Activated gamma-delta T cell (primary cell): ENCODE results near the gene UNC13B.
"Not testable (repeated sequence)": the region's sequence is repeated elsewhere in the genome, so short reads cannot be mapped to it uniquely, and the experiment has no call there.

Source experiments
- DNase-seq: peaks from one replicate; lab custom pipeline; 2025; lab: John Stamatoyannopoulos, UW
- total RNA-seq, 2 donors: gene quantifications; one replicate each; lab custom pipeline; 2026; lab: John Stamatoyannopoulos, UW

Gene UNC13B
- total RNA-seq: 1.8 to 2.5 reads per million in 2 donors

DNA sequence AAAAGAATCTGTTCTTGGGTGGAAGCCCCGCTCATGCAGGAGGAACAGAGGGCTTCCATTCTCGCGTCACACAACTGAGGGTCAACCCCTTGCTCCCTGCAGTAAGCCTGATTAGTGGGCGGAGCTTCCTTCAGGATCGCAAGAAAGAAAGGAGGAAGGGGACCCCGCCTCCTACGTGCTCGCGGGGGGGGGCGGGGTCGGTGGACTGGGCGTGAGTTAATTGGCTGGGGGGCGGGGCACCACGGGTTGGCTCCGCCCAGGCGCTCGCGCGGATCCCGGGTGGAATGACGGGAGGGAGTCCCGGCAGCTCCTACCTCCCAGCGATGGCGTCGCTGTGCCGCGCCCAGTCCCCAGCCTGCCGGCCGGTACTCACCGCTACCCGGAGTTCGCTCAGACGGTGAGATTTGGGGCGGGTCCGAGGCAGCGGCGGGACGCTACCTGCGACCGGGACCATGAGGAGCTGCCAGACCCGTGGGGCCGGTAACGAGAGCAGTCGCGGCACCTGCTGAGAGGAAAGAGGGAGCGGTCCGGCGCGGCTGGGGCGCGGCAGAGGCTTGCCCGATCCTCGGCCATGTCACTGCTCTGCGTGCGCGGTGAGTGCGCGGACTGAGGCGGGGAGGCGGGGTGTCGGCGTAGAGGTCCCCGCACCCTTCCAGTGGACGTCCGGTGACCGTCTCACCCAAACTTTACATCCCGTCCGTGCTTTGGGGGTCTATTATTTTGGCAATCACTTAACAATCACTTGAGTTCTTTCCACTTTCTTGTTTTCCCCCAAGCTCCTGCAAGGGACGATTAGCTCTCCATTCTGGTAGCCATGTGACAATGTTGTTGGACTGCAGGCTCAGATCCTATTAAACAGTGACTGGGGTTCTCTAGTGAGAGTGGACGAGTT is at the start of gene UNC13B:
UNC13B (plus strand) TSS at position 297 of the 892 bp plus-strand sequence; CDS start at position 572, 275 bp downstream.
- DNase-seq: peak; percentile 45

DNA sequence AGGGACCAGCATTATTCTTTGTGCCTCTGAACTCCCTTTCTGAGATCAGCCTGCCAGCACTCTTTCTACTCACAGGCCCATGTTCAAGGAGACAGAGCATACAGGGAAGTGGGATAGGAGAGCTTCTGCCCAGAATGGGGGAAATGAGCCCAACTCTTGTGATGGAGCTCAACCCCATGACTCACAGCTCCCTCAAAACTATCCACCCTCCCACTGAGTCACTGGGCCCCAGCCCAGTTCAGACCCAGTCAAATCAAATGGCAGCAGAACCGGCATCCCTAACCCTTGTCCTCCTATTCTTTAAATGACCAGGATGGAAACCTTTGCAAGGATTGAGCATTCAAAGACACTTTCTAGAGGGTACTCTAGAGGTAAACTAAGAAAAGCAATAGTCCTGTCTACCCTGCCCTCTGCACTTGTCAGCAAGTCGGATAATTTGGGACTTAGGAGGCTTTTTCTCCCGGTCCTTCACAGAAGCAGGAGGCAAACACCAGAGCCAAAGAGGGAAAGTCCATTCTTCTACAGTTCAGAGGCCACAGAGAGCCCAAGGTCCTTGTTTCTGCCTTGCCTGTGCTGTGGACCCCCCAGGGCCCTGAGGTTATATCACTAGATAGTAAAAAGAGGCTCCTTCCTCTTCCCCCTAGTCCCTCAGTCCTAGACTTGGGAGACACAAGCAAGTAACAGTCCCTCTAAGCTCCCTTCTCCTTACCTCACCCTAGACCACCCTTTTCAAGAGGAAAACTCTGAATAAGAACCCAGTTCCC is 49.4 kb upstream of the UNC13B start:
- DNase-seq: no peak

DNA sequence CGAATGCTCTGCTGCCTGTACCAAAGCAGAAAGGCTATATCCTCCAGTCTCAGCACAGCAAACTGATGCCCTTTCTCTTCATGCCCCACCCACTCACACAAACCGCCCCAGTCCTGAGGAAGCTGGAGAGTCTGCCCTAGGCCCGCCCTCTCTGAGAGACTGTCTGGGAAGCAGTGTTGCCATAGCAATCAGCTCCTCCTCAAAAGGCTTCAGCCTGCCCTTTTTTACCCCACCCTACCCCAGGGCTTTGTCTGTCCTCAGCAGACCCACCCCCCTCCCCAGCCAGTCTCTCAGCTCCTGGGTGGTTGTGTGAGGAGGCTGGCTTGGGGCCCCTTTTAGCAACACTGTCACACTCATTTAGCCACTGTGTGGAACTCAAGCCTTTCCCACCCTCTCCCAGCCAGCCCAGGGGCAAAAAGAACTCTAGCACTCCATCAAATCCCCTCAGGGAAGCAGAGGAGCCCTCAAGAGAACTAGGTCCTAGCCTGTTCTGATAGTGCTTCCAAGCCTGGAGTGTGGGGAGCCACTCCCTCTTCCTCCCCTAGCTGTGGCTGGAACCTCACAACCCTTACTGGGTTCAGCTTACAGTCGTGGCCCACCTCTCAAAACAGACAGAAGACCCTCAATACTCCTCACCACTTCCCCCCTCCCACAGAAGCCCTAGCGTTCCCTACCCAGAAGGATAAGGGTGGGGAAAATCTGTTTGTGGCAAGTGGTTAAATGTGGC is 47.5 kb upstream of the UNC13B start:
- no peak for DNase-seq

DNA sequence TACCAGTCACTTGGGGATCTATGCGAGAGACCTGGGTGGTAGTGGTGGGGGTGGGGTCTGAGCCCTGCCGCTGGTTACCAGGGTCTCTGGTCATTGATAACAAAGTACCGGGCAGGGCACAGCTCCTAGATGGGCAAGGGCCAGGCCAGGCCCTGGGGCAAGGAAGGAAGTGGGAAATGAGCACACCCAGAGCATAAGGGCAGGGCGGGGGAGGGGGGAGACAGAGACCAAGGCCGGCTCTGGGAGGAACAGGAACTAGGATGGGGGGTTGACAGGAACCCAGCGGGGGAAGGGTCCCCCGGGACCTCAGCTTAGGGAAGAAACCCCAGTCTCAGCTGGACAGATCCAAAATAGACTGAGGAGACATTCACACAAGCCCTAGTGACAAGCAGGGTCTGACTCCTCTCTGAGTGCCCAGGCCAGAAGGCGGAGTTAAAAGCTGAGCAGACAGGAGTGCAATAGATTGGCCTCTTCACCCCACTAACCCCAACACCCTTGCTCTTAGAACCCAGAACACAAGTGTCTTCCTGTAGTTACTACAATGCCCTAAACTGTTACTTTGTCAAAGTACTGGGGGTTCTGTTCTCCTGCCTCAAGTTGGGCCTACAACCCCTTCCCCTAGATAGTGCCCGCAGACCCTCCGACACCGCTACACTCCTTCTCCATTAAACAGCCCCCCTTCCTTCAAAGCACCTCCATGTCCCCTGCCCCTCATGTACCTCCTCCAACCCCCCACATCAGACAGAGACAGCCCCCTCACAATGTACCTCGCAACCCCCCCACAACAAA is 46.8 kb upstream of the UNC13B start:
- DNase-seq: no peak

DNA sequence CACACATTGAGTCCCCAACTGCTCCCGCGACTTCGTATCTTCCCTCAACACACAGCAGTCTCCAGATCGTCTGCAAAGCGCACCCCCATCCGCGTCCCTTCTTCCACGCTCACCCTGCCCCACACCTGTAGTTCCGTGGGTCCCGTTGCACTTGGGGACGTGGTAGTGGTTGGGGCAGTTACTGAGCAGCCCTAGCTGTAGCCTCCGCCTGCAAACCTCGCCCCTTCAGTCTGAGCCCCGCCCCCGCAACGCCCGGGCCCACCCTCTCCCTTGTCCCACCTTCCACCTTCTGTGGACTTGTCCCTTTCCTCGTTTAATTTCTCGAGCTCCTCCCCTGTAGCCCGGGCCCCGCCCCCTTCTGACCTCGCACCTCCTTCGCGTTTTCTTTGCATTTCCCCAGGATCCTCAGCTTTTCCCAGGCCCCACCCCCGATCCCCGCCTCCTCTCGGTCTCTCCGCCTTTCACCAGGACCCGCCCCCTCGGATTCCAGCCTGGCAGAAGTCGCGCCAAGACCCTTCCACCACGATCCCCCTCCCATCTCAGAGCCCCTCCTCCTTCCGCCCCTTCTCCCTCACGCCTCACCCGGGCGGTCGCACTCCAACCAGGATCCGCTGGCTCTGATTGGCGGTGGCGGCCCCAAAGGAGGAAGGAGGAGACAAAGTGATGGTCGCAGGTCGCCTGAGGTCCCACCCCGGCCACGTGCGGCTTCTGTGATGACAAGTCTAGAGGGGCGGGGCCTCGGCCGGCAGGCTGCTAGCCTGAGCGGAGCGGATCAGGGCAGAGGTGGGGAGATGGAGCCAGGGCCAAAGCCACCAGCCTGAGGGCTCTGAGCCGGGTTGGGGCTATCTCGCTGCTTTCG is 45.9 kb upstream of the UNC13B start, which contains the start of gene ATOSB:
ATOSB (minus strand) TSS at position 183 of the 859 bp plus-strand sequence. CDS start 7,588 bp downstream, outside the sequence.
- peak; percentile 88 for DNase-seq

DNA sequence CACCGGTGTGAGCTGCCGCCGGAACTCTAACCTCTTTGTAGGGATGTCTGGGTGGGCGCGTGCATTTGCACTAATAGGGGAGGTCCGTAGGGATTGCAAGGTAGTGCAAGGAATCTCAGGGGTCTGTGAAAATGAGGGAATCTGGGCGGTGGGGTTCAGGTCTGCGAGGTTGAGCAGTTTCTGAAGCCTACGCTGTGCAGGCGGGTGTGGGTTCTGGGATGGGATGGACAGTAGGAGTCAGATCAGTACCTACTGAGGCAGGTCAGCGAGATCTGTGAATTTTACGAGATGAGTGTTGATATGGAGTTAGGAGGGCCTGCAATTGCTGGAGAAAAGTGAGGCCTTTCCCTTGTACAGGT is 45.3 kb upstream of the UNC13B start:
- no peak for DNase-seq

DNA sequence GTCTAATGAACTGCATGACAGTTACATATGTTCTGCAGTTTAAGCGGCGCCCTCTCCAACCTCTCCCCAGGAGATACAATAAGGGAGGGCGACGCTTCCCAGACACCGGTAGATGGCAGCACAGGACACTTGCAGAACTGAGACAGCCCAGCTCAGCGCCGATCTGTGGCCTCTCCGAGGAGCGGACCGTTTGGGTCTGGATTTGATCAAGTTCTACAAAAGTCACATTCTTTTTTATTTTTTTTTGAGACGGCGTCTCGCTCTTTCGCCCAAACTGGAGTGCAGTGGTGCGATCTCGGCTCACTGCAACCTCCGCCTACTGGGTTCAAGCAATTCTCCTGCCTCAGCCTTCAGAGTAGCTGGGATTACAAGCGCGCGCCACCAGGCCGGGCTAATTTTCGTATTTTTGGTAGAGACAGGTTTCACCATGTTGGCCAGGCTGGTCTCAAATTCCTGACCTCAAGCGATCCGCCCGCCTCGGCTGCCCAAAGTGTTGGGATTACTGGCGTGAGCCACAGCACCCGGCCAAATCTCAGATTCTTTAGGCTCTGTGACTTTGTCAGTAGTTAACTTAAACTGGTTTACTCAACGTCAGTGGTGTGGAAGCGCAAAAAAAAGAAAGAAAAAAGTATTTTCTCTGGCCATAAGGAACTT is 44.8 kb upstream of the UNC13B start:
- DNase-seq: no peak

DNA sequence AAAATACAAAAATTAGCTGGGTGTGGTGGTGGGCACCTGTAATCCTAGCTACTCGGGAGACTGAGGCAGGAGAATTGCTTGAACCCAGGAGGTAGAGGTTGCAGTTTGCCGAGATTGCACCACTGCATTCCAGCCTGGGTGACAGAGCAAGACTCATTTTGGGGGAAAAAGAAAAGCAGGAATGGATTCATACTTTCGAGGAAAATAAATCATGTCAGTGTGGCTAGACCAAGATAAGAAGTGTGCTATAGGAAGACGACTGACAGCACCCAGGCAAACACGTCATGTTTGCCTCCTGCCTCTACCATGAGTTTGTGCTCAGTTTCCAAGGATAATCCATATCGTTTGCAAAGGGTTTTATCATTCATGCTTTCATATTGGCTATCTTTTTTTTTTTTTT is 26.9 kb upstream of the UNC13B start:
- no peak for DNase-seq

DNA sequence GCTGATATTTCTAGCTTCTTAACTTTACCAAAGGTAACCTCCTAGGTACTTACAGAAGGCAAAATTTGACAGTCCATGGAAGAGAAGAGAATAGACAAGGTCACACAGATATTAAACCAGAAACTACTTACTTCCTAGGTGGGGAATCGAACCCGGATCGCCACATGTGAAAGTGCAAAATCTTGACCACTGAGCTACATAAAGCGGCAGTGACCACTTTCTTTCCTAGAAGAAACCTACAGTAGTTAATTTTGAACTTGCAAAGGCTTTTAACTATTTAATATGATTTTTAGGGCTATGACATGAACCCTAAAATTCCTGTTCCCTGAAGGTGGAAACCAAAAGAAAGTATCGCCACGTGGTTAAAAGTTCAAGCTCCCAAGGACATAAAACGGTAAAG is 25.8 kb upstream of the UNC13B start:
- no peak for DNase-seq

DNA sequence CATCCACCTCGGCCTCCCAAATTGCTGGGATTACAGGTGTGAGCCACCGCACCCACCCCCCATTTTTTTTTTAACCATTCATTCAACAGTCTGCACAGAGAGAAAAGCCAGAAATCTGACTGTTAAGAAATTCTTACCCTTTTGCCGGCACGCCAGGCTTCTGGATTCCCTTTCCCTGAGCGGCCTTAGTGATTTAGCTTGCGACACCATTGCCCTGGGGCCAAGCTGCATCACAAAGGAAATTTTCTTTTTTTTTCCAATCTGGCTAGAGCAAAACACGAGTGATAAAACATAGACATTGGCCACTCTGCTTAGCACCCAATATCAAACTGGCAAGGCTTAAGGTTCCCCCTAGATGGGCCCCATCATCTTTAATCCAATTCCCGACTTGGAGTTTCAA is 24.9 kb upstream of the UNC13B start:
- DNase-seq: no peak

DNA sequence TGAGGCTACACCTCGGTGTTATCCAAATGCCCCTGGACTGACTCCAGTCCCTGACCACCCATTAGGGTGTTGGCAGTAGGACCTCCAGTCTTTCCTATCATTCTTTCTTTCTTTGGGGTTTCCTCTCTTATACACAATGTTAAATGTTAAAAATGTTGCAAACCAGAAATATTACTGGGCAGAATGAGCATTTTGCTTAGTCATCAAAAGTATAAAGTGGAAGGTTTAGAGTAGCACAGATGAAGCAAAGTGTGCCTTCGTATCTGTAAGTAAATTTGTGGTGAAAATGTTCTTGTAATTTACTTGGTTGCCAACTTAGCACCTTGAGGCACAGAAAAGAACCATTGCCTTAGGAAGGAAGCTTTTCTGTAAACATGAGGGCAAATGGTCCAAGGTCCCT is 21.7 kb upstream of the UNC13B start:
- DNase-seq: no peak

DNA sequence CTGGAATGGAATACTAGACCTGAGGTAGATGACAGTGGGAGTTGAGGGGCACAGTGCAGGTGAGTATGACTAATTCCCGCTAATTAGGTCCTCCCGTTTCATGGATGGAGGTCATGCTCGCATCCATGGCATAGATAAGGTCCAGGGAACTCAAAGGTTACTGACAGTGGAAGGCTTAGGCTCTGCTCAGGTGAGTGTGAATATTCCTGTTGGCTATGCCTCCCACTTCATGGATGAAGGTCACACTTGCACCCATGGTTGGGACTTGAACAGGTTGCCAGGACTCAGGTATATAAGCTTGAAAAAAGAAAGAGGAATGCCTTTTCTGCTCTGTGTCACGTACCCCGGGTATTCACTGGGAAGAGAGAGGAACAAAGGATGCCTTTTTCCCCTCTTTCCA is 19.8 kb upstream of the UNC13B start:
- no peak for DNase-seq

DNA sequence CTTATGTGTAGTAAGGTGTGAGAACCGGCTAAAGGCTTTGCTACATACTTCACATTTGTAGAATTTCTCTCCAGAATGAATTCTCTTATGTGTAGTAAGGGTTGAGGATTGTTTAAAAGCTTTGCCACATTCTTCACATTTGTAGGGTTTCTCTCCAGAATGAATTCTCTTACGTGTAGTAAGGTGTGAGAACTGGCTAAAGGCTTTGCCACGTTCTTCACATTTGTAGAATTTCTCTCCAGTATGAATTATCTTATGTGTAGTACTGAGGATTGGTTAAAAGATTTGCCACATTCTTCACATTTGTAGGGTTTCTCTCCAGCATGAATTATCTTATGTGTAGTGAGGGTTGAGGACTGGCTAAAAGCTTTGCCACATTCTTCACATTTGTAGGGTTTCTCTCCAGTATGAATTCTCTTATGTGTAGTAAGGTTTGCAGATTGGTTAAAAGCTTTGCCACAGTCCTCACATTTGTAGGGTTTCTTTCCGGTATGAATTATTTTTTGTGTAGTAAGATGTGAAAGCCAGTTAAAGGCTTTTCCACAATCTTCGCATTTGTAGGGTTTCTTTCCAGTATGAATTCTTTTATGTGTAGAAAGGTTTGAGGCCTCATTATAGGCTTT is 13.8 kb upstream of the UNC13B start:
- DNase-seq: not testable (repeated sequence)

DNA sequence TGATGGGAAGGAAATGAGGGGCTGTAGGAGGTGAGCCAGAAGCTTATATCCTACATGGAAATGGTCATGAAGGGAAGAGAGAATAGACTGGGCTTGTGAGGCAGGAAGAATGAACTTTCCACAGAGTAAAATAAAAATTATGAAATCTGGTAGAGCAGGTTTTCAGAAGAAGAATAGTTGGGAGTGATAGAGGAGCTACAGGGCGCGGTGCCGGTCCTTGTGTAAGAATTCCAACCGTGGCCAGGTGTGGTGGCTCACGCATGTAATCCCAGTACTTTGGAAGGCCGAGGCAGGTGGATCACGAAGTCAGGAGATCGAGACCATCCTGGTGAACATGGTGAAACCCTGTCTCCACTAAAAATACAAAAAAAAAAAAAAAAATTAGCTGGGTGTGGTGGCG is 8.9 kb upstream of the UNC13B start:
- no peak for DNase-seq

DNA sequence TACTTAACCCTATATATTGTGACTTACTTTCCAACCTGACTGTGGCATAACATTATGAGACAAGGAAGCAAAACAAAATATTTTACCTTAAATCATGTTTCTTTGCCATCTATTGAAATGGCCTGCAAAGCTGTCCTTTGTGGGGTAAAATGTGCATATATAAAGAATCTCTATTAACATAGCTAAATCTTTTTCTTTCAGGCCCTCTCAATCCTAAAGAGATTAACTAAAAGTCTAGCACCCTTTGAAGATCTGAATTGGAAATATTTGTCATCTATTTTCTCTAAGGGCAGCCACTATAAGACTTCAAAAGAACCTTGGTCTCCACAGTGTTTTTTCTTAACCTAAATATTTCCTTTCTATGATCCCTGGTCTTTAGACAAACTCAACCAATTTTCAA is 5.0 kb upstream of the UNC13B start:
- DNase-seq: no peak

DNA sequence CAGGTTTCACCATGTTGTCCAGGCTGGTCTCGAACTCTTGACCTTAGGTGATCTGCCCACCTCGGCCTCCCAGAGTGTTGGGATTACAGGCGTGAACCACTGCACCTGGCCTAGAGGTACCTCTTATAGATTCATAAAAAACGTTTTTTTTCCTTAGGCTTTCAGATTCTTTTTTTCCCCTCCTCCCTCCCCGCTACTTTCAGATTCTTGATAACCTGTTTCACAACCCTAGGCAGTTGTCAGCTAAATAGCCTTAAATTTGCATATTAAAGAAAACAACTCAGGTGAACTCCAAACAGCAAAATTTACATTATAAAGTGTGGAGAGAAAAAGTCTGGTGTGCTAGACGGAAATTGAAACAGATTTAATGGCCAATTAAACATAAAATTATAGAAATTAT is 4.0 kb upstream of the UNC13B start:
- DNase-seq: not testable (repeated sequence)

DNA sequence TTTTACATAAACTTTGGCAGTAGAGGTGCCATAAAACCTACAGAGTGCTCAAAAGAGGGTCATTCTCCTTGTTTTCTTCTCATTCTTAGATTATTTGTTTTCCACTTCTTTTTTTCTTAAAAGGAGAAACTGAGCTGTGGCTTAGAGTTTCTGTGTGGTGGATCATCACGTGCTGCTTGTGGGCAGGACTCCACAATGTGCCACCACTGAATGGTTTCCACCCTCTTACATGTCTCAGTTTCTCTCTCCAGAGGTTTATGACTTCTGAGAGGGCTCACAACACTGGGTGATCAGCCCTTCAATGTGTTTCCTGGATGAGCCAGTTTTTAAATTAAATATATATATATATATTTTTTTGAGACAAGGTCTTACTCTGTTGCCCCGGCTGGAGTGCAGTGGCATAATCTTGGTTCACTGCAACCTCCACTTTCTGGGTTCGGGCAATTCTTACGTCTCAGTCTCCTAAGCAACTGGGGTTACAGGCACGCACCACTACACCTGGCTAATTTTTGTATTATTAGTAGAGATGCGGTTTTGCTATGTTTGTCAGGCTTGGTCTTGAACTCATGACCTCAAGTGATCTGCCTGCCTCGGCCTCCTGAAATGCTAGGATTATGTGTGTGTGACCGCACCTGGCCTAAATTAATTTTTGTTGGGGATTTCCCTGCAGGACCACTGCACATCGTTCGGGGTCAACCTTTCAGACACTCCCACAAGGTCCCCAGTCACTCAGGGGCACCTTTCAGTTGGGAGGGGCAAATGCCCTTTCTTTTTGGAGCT is 3.1 kb upstream of the UNC13B start:
- no peak for DNase-seq

DNA sequence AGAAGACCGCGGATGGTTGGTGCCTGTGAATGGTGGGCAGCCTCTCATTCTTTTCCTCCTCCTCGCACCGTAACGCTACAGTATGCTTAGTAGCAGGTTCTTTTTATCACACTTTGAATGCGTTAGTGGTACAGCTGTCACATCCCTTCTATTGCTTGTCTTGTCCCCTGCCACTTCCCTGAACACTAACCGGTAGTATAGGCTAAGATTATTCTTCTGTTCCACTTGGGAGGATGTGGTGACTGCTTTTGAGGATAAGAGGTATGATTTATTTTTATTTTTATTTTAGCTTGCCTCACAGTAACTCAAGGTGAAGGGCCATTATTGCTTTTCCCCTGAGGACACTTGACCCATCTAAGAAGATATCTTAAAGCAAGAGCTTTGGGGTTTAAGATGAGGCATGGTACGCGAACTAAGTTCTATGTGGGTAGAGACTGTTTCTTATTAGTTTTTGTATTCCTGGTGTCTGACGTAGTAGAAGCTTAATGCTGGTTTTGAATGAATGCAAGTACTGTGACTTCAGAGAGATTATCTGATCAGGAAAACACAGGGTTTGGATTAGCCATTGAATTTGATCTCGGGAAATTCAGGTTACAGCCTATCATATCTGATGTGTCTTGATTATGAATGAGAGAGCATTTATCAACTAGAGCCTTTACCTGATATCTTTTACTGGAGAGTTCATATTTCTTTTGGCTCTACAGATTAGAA is 951 bp downstream of the UNC13B start:
- DNase-seq: no peak
